Endothelial cell of umbilical vein (primary cell): ENCODE results near the gene DAP. TPM values are rescaled to one million over a fixed set of nuclear protein-coding genes. Genes with fewer than 3 reads are reported as not detected.

Experiments used
- BruUV-seq: library from RNA; stranded (reverse); fragments of 400-500 nt; replicated peaks from 2 replicates; lab custom pipeline; 2021; lab: Mats Ljungman, UMichigan
- CTCF ChIA-PET: fragments of 300-600, 350-600 bp; sonication (Branson Sonifier 250); formaldehyde crosslinking; loops from one replicate; lab custom pipeline; 2021; ENCODE audit warnings: antibody characterized with exemption, inconsistent platforms; lab: Charles Lee
- POLR2A ChIA-PET: fragments of 300-600, 350-600 bp; sonication (Branson Sonifier 250); formaldehyde crosslinking; loops from one replicate; lab custom pipeline; 2021; ENCODE audit warnings: antibody characterized with exemption, inconsistent platforms; lab: Charles Lee
- DNase-seq: peaks from one replicate; pipeline ENCODE4 v3.0.0-alpha.2; 2011; ENCODE audit warnings: low read depth, low spot score
- FAIRE-seq: peaks from 2 replicates; lab custom pipeline; 2011; peaks lifted over from hg19 to GRCh38; lab: Jason Lieb, UNC
- H2AFZ ChIP-seq: 2 replicates; pipeline ENCODE4 v1.6.0; 2012; ENCODE audit warnings: low read depth, low read length, control low read depth, inconsistent platforms
- H3K27ac ChIP-seq: 2 replicates; pipeline ENCODE4 v1.5.1; 2011; ENCODE audit warnings: low read depth, mild to moderate bottlenecking, control low read depth, low read length, moderate library complexity; ENCODE audit not compliant: insufficient read depth
- H3K27me3 ChIP-seq, 2 experiments: 2 replicates each; pipeline versions ENCODE4 v1.6.0 to v1.6.1; 2011; ENCODE audit warnings: low read length in 2 of 2, mixed read lengths in 1 of 2; ENCODE audit not compliant: control insufficient read depth in 2 of 2, insufficient read depth in 2 of 2
- H3K36me3 ChIP-seq, 2 experiments: 2 replicates in 1 of 2; 3 replicates in 1 of 2; pipeline ENCODE4 v1.5.1; 2011; ENCODE audit warnings: low read length in 2 of 2, mild to moderate bottlenecking in 1 of 2, moderate library complexity in 1 of 2; ENCODE audit not compliant: control insufficient read depth in 2 of 2, insufficient read depth in 2 of 2; ENCODE audit errors: extremely low read depth in 1 of 2
- H3K4me1 ChIP-seq: 3 replicates; pipeline ENCODE4 v1.5.1; 2011; ENCODE audit warnings: mild to moderate bottlenecking, low read length; ENCODE audit not compliant: control insufficient read depth, insufficient read depth; ENCODE audit errors: extremely low read depth
- H3K4me2 ChIP-seq: 2 replicates; pipeline ENCODE4 v1.6.1; 2011; ENCODE audit warnings: low read length, control low read depth, mixed read lengths; ENCODE audit not compliant: insufficient read depth
- H3K4me3 ChIP-seq, 3 experiments: fragments of 200-600 bp in 1 of 3; sonication (generic), shearing (Covaris generic) in 1 of 3; replicated peaks in 1 of 3; 2 replicates each; pipeline ENCODE4 v1.5.1; 2011 to 2016; ENCODE audit warnings: control low read depth in 3 of 3, low read length in 3 of 3, mild to moderate bottlenecking in 2 of 3, inconsistent platforms in 1 of 3, low read depth in 1 of 3, moderate library complexity in 1 of 3; ENCODE audit not compliant: insufficient read depth in 1 of 3
- H3K79me2 ChIP-seq: 2 replicates; pipeline ENCODE4 v1.6.0; 2012; ENCODE audit warnings: low read length, inconsistent platforms; ENCODE audit not compliant: control insufficient read depth, insufficient read depth
- H3K9ac ChIP-seq: replicated peaks from 2 replicates; pipeline ENCODE3; 2011; ENCODE audit warnings: low read length, control low read depth; ENCODE audit not compliant: insufficient read depth; ENCODE audit errors: extremely low read depth
- H3K9me1 ChIP-seq: replicated peaks from 3 replicates; pipeline ENCODE4 v1.6.0; 2011; ENCODE audit warnings: mild to moderate bottlenecking, low read length; ENCODE audit not compliant: control insufficient read depth, insufficient read depth; ENCODE audit errors: extremely low read depth
- H3K9me3 ChIP-seq: replicated peaks from 2 replicates; pipeline ENCODE4 v1.5.1; 2012; ENCODE audit warnings: low read length, inconsistent platforms; ENCODE audit not compliant: control insufficient read depth, insufficient read depth
- H4K20me1 ChIP-seq: replicated peaks from 2 replicates; pipeline ENCODE3; 2011; ENCODE audit warnings: mild to moderate bottlenecking, low read length; ENCODE audit not compliant: control insufficient read depth, insufficient read depth; ENCODE audit errors: extremely low read depth
- CTCF ChIP-seq, 2 donors: IDR thresholded peaks; 1 replicate in 1 of 2; 2 replicates in 1 of 2; pipeline ENCODE4 v1.5.1; 2011; ENCODE audit warnings: low read length in 2 of 2, mild to moderate bottlenecking in 2 of 2, moderate library complexity in 2 of 2, control low read depth in 1 of 2, inconsistent platforms in 1 of 2, low read depth in 1 of 2; ENCODE audit not compliant: insufficient read depth in 1 of 2; ENCODE audit errors: extremely low read depth in 1 of 2
- EZH2 ChIP-seq: IDR thresholded peaks from 2 replicates; pipeline ENCODE4 v1.6.1; 2012; ENCODE audit warnings: borderline replicate concordance, low read depth, mild to moderate bottlenecking, moderate library complexity, low read length, inconsistent platforms; ENCODE audit not compliant: severe bottlenecking
- FOS ChIP-seq: IDR thresholded peaks from 2 replicates; pipeline ENCODE4 v1.6.1; 2011; ENCODE audit warnings: mild to moderate bottlenecking, low read length, moderate library complexity, borderline replicate concordance; ENCODE audit not compliant: insufficient read depth
- GATA2 ChIP-seq: IDR thresholded peaks from 2 replicates; pipeline ENCODE4 v1.7.0; 2011; ENCODE audit warnings: low read depth, mild to moderate bottlenecking, moderate library complexity, mixed read lengths, low read length; ENCODE audit not compliant: insufficient read length, insufficient read depth
- JUN ChIP-seq: IDR thresholded peaks from 2 replicates; pipeline ENCODE4 v1.6.1; 2011; ENCODE audit warnings: borderline replicate concordance, low read depth; ENCODE audit not compliant: insufficient read length, insufficient read depth
- MAX ChIP-seq: IDR thresholded peaks from 2 replicates; pipeline ENCODE4 v1.6.1; 2011; ENCODE audit not compliant: insufficient read depth, insufficient read length
- MYC ChIP-seq: IDR thresholded peaks from one replicate; pipeline ENCODE4 v1.6.1; 2011; ENCODE audit warnings: mild to moderate bottlenecking, low read depth, low read length
- POLR2A ChIP-seq: IDR thresholded peaks from 2 replicates; pipeline ENCODE4 v1.6.1; 2012; ENCODE audit warnings: low read depth, mild to moderate bottlenecking, control low read depth, low read length
- POLR2AphosphoS5 ChIP-seq: IDR thresholded peaks from 2 replicates; pipeline ENCODE4 v1.6.1; 2012; ENCODE audit warnings: low read depth, mild to moderate bottlenecking, control low read depth, low read length, moderate library complexity; ENCODE audit not compliant: insufficient read depth
- dilution Hi-C: fragments of 300-500 bp; cut with MboI; formaldehyde crosslinking; loops from one replicate; pipeline ENCODE4 v1.15.0; 2019; ENCODE audit warnings: low sequenced_read_pairs; ENCODE audit not compliant: extremely low pct_ligation_motif_present
- intact Hi-C: fragments of 100-400 bp; cut with micrococcal nuclease; formaldehyde crosslinking; loops from one replicate; pipeline ENCODE4 v1.10.0; 2022
- polyA plus RNA-seq, 4 experiments: library from polyadenylated mRNA; depleted of rRNA in 3 of 4; stranded (reverse) in 3 of 4; unstranded in 1 of 4; fragments of >200 nt; gene quantifications; 2 replicates each; pipeline versions ENCODE4 v1.2.1 to v1.2.3, GENCODE V29; 2011 to 2012; ENCODE audit warnings: missing spikeins in 1 of 4
- total RNA-seq: library from RNA; stranded (reverse); gene quantifications from 2 replicates; pipeline ENCODE4 v1.2.3, GENCODE V29; 2021

Gene DAP
- total and polyA plus RNA-seq, 2 donors (not counting 3 experiments of a cell fraction or from before 2014, with no cell fraction given) = 79.8 to 188 TPM

GRCh38 chr5:10715605-10716290 lies 45.3 kb downstream of the DAP start:
- POLR2A ChIA-PET = no interaction called here
- dilution Hi-C loops = no loop called here
- DNase-seq (no peak), FAIRE-seq (peak; percentile 8)
- Histone ChIP-seq H3K79me2 (peaks cover 52% of the 10 kb centered on the region), H3K4me1 (peaks cover 12% of the 10 kb centered on the region), H3K9me1 (no peaks in the 10 kb centered on the region), H2AFZ (no peak overlapping the region), H3K4me2 (no peak overlapping the region), H4K20me1 (no peaks in the 10 kb centered on the region), H3K9me3 (no peaks in the 10 kb centered on the region), H3K27me3 (no peaks in the 10 kb centered on the region), H3K36me3 (peaks cover 0 to 10% of the 10 kb centered on the region in 2 experiments), H3K9ac (no peak overlapping the region), H3K4me3 (no peak overlapping the region), H3K27ac (no peak overlapping the region)
- TF ChIP-seq POLR2AphosphoS5 = no peak
- no peak for TF ChIP-seq JUN
- TF ChIP-seq FOS = no peak
- TF ChIP-seq GATA2 = no peak
- TF ChIP-seq MYC = no peak
- TF ChIP-seq MAX = no peak
- TF ChIP-seq POLR2A = no peak
- no peak for TF ChIP-seq EZH2
- no peak for TF ChIP-seq CTCF (IDR thresholded peaks at IDR 0.05; ENCODE audit: extremely low read depth in 1 of 2, insufficient read depth in 1 of 2, low read depth in 1 of 2, low read length in 2 of 2)
- intact Hi-C loops = no loop called here
- CTCF ChIA-PET = interaction anchor here (1.2 to 1.7 kb wide), 2 partner anchors 9 to 14 kb away, joined by 4 to 9 read pairs; no protein-coding TSS in a partner anchor
- no TSS peak for BruUV-seq
